HepG2 (cell line): ENCODE results near the gene CELF5. TPM values are rescaled to one million over a fixed set of nuclear protein-coding genes. Genes with fewer than 3 reads are reported as not detected.

Experiments used
- ATAC-seq: fragments of 200-7000 bp; cut with Tn5 transposase; 3 replicates; pipeline ENCODE4 v1.9.1; 2020; ENCODE audit warnings: mild to moderate bottlenecking, moderate library complexity
- BruUV-seq: library from RNA; stranded (reverse); fragments of 400-500 nt; replicated peaks from 2 replicates; lab custom pipeline; 2021; lab: Mats Ljungman, UMichigan
- CTCF ChIA-PET: fragments of 300-600 bp; formaldehyde crosslinking; extraction: SDS; loops from one replicate; lab custom pipeline; 2021; ENCODE audit warnings: low total read pairs, inconsistent platforms, low intra/inter-chr PET ratio; lab: Yijun Ruan, JAX
- POLR2A ChIA-PET: fragments of 350-600 bp; sonication (Branson Sonifier 250); formaldehyde crosslinking; loops from one replicate; lab custom pipeline; 2020; ENCODE audit warnings: antibody characterized with exemption, inconsistent platforms; lab: Yijun Ruan, JAX
- DNase-seq: peaks from one replicate; pipeline ENCODE4 v3.0.0-alpha.2; 2015; ENCODE audit warnings: low spot score
- FAIRE-seq: peaks from 3 replicates; lab custom pipeline; 2011; peaks lifted over from hg19 to GRCh38; lab: Jason Lieb, UNC
- H2AFZ ChIP-seq: one replicate; pipeline ENCODE4 v1.6.1; 2011; ENCODE audit warnings: low read length, inconsistent platforms
- H3K27ac ChIP-seq: fragments of 300-600 bp; 3 replicates; pipeline ENCODE4 v1.8.0; 2011; ENCODE audit warnings: mixed run types, mild to moderate bottlenecking, mixed read lengths, low read length, inconsistent platforms; ENCODE audit not compliant: insufficient read depth; ENCODE audit errors: extremely low read length
- H3K27me3 ChIP-seq, 2 experiments: fragments of 200-600 bp in 1 of 2; 2 replicates in 1 of 2; 3 replicates in 1 of 2; pipeline versions ENCODE4 v1.6.0 to v1.8.0; 2011; ENCODE audit warnings: low read length in 2 of 2, mild to moderate bottlenecking in 2 of 2, moderate library complexity in 2 of 2, inconsistent platforms in 1 of 2; ENCODE audit not compliant: insufficient read depth in 2 of 2, control insufficient read depth in 1 of 2
- H3K36me3 ChIP-seq, 2 experiments: fragments of 200-600 bp in 1 of 2; replicated peaks in 1 of 2; 2 replicates in 1 of 2; 3 replicates in 1 of 2; pipeline versions ENCODE4 v1.5.1 to v1.8.0; 2011; ENCODE audit warnings: low read length in 2 of 2, inconsistent platforms in 1 of 2; ENCODE audit not compliant: insufficient read depth in 2 of 2, control insufficient read depth in 1 of 2
- H3K4me1 ChIP-seq: 2 replicates; pipeline ENCODE4 v1.5.1; 2012; ENCODE audit warnings: low read length, inconsistent platforms; ENCODE audit not compliant: insufficient read depth
- H3K4me2 ChIP-seq: 2 replicates; pipeline ENCODE4 v1.6.0; 2011; ENCODE audit warnings: low read depth, low read length, inconsistent platforms
- H3K4me3 ChIP-seq, 3 experiments: fragments of 200-600 bp in 1 of 3; sonication (generic), shearing (Covaris generic) in 1 of 3; replicated peaks in 1 of 3; 2 replicates each; pipeline ENCODE4 v1.5.1; 2011 to 2016; ENCODE audit warnings: low read length in 3 of 3, inconsistent platforms in 2 of 3, low read depth in 2 of 3, mild to moderate bottlenecking in 2 of 3, control low read depth in 1 of 3, mixed read lengths in 1 of 3; ENCODE audit not compliant: insufficient read depth in 1 of 3
- H3K79me2 ChIP-seq: one replicate; pipeline ENCODE4 v1.6.1; 2011; ENCODE audit warnings: low read length, inconsistent platforms; ENCODE audit not compliant: insufficient read depth
- H3K9ac ChIP-seq: 2 replicates; pipeline ENCODE4 v1.6.0; 2011; ENCODE audit warnings: mild to moderate bottlenecking, low read depth, low read length, inconsistent platforms; ENCODE audit not compliant: insufficient read depth
- H3K9me3 ChIP-seq: 2 replicates; pipeline ENCODE4 v1.5.1; 2012; ENCODE audit warnings: mild to moderate bottlenecking, low read length
- H4K20me1 ChIP-seq: 2 replicates; pipeline ENCODE4 v1.6.0; 2011; ENCODE audit warnings: inconsistent platforms, mild to moderate bottlenecking, low read length, moderate library complexity; ENCODE audit not compliant: insufficient read depth
- ARID2 ChIP-seq: sonication (generic); formaldehyde crosslinking; IDR thresholded peaks from 2 replicates; pipeline ENCODE4 v1.8.1; 2022; ENCODE audit warnings: mild to moderate bottlenecking, missing genetic modification reagents, borderline replicate concordance
- ATF6 ChIP-seq: sonication (generic); formaldehyde crosslinking; conservative IDR thresholded peaks from 2 replicates; pipeline ENCODE4 v1.4.0; 2020; ENCODE audit warnings: missing genetic modification reagents
- ATF7 ChIP-seq, 2 experiments: fragments of 450-650 bp in 1 of 2; sonication (generic) in 1 of 2; formaldehyde crosslinking in 1 of 2; IDR thresholded peaks; 2 replicates each; pipeline versions ENCODE4 v1.4.0 to v1.6.1; 2016 to 2020; ENCODE audit warnings: antibody characterized with exemption in 1 of 2, mild to moderate bottlenecking in 1 of 2, missing genetic modification reagents in 1 of 2
- BHLHE40 ChIP-seq: IDR thresholded peaks from 2 replicates; pipeline ENCODE4 v1.6.1; 2011; ENCODE audit warnings: low read length, improper control_type of control experiment
- FOXP1 ChIP-seq, 2 experiments: fragments of 450-650 bp in 1 of 2; IDR thresholded peaks; 2 replicates each; pipeline ENCODE4 v1.6.1; 2017 to 2018; ENCODE audit warnings: antibody characterized with exemption in 1 of 2
- HCFC1 ChIP-seq: fragments of 150-350 bp; IDR thresholded peaks from 2 replicates; pipeline ENCODE4 v1.6.1; 2014; ENCODE audit warnings: low read depth, low read length
- HDAC2 ChIP-seq: sonication (generic); formaldehyde crosslinking; IDR thresholded peaks from 2 replicates; pipeline ENCODE4 v1.4.0; 2020; ENCODE audit warnings: missing genetic modification reagents
- HOXA5 ChIP-seq: sonication (generic); formaldehyde crosslinking; IDR thresholded peaks from 2 replicates; pipeline ENCODE4 v1.4.0; 2020; ENCODE audit warnings: missing genetic modification reagents
- PCBP1 ChIP-seq: fragments of 200-400 bp; formaldehyde crosslinking; IDR thresholded peaks from 2 replicates; pipeline ENCODE4 v1.6.1; 2017; ENCODE audit warnings: mild to moderate bottlenecking, low read depth, low read length, borderline replicate concordance
- RARA ChIP-seq: IDR thresholded peaks from 2 replicates; pipeline ENCODE4 v1.6.1; 2016; ENCODE audit warnings: missing genetic modification reagents, missing compliant biosample characterization
- TFAP4 ChIP-seq: sonication (generic); IDR thresholded peaks from 2 replicates; pipeline ENCODE4 v1.6.1; 2016; ENCODE audit warnings: low read depth, borderline replicate concordance
- TFE3 ChIP-seq: IDR thresholded peaks from 2 replicates; pipeline ENCODE4 v1.6.1; 2016
- TMF1 ChIP-seq: sonication (generic); formaldehyde crosslinking; IDR thresholded peaks from 2 replicates; pipeline ENCODE4 v1.8.1; 2022; ENCODE audit warnings: low read depth, missing genetic modification reagents
- ZFX ChIP-seq: sonication (generic); formaldehyde crosslinking; IDR thresholded peaks from 2 replicates; pipeline ENCODE4 v1.4.0; 2020; ENCODE audit warnings: mild to moderate bottlenecking, low read depth, missing genetic modification reagents, moderate library complexity
- ZNF256 ChIP-seq: sonication (generic); formaldehyde crosslinking; conservative IDR thresholded peaks from 2 replicates; pipeline ENCODE4 v1.4.0; 2020; ENCODE audit warnings: missing genetic modification reagents
- ZNF577 ChIP-seq: sonication (generic); formaldehyde crosslinking; IDR thresholded peaks from 2 replicates; pipeline ENCODE4 v1.4.0; 2020; ENCODE audit warnings: mild to moderate bottlenecking, low read depth, missing genetic modification reagents, borderline replicate concordance
- ZSCAN21 ChIP-seq: sonication (generic); formaldehyde crosslinking; IDR thresholded peaks from 2 replicates; pipeline ENCODE4 v1.8.0; 2022; ENCODE audit warnings: mild to moderate bottlenecking, missing genetic modification reagents, moderate library complexity, borderline replicate concordance
- WGBS: methylation state at CpG from one replicate; pipeline ENCODE4 v1.1.6; 2017; ENCODE audit warnings: low lambda C conversion rate; 5-methylcytosine and 5-hydroxymethylcytosine counted together
- in situ Hi-C: cut with HindIII; loops from 2 replicates; pipeline ENCODE4 v1.10.0; 2017; ENCODE audit warnings: low pct_unique_long_range_greater_than_20kb; ENCODE audit not compliant: extremely low pct_ligation_motif_present
- intact Hi-C: fragments of 100-400 bp; cut with micrococcal nuclease; formaldehyde crosslinking; loops from one replicate; pipeline ENCODE4 v1.10.0; 2022; ENCODE audit not compliant: unreplicated experiment
- polyA plus RNA-seq, 8 experiments: library from polyadenylated mRNA; depleted of rRNA in 3 of 8; stranded (reverse) in 7 of 8; unstranded in 1 of 8; fragments of >200 nt; fragmentation: Illumina TruSeq in 4 of 8; extraction: Trizol in 4 of 8; gene quantifications; 2 replicates each; pipeline versions ENCODE4 v1.2.1 to v1.2.3, GENCODE V29; 2011 to 2016; ENCODE audit warnings: low read depth in 4 of 8, missing spikeins in 1 of 8, mixed read lengths in 1 of 8; ENCODE audit not compliant: insufficient read depth in 1 of 8
- total RNA-seq, 5 experiments: library from RNA; depleted of rRNA; stranded (reverse); fragments of >200 nt; fragmentation: Illumina TruSeq; extraction: Trizol; gene quantifications; 2 replicates each; pipeline ENCODE4 v1.2.3, GENCODE V29; 2016; ENCODE audit warnings: low read depth in 1 of 5

The CELF5 gene
- total and polyA plus RNA-seq, 2 of the 13 experiments (the other 11 are each of a cell fraction or from before 2014, with no cell fraction given), result 0.31 to 0.84 TPM

DNA sequence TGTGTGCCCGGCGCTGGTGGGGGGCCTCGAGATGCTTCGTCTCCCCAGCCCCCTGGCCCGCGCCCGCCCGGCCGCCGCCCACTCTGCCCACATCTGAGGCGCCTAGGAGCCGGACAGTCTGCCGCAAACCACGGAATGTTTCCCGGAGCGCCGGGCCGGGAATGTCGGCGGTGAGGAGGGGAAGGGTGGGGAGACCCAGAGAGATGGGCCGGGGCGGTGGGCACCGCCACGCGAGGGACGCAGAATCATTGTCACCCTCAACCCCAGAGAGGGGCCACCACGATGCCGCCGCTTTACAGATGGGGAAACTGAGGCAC, 95.9 kb downstream of the CELF5 start:
- H3K9ac ChIP-seq, result no peak overlapping the region
- in situ Hi-C loops, result loop anchor here (5.0 kb wide), 1 partner anchor 152 kb away; no protein-coding TSS in a partner anchor
- TF ChIP-seq TMF1 (CRISPR knock-in tag) (no peak), FOXP1 (IDR thresholded peaks at IDR 0.05) (no peak), FOXP1 (CRISPR knock-in tag; IDR thresholded peaks at IDR 0.05) (no peak), HDAC2 (CRISPR knock-in tag) (no peak), HCFC1 (no peak), PCBP1 (no peak), BHLHE40 (no peak), ZNF256 (no peak), TFE3 (CRISPR knock-in tag) (no peak), HOXA5 (CRISPR knock-in tag) (no peak), ATF7 (IDR thresholded peaks at IDR 0.05) (no peak), ATF7 (CRISPR knock-in tag; IDR thresholded peaks at IDR 0.05) (no peak), ZNF577 (CRISPR knock-in tag) (no peak), TFAP4 (no peak), ZFX (CRISPR knock-in tag) (no peak), ARID2 (CRISPR knock-in tag) (no peak), RARA (CRISPR knock-in tag) (no peak), ATF6 (CRISPR knock-in tag) (no peak), ZSCAN21 (CRISPR knock-in tag) (no peak)
- TF ChIP-seq, all 625 proteins: peak for 0

More for the DNA sequence above, 95.9 kb downstream of the CELF5 start:
- intact Hi-C loops, result no loop called here
- Histone ChIP-seq H3K36me3 (no peaks in the 10 kb centered on the region), H4K20me1 (no peaks in the 10 kb centered on the region), H3K27me3 (peaks cover 0 to 20% of the 10 kb centered on the region in 2 experiments; a peak in 2 of 5 replicates), H3K4me2 (no peak overlapping the region), H3K4me3 (no peak overlapping the region), H3K79me2 (no peaks in the 10 kb centered on the region), H3K9me3 (no peaks in the 10 kb centered on the region), H3K4me1 (no peaks in the 10 kb centered on the region), H3K27ac (no peak overlapping the region), H2AFZ (no peak overlapping the region)
- DNase-seq (no peak), FAIRE-seq (no peak), ATAC-seq (no peak)
- POLR2A ChIA-PET, result no interaction called here
- CTCF ChIA-PET, result no interaction called here
- BruUV-seq, result no TSS peak
- 15% methylated on average over 11 of the region's 29 CpGs for WGBS
